ENCODE measurements around the gene WRAP53. TPM values are rescaled to one million over a fixed set of nuclear protein-coding genes. Genes with fewer than 3 reads are reported as not detected.

Gene WRAP53
- total RNA-seq, 1 donor from 2014 or later: 4.2 TPM

DNA sequence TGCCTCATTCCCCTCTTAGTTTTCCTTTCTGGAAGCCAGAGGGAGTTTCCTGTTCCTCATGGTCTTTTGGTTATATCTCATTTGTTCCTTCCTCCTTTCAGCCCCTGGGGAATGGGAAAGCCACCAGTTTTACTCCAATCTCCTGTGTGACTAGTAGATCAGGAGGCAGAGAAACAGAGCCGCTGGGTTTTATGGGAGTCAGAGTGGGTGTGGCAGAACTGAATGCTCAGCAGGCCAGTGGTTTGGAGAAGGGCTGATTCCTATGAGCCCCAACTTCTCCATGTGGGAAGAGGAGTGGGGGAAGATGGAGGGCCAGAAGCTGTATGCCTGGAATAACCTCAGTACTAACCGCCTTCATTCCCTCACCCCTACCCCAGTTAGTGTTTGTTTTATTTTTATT is 33.3 kb downstream of the WRAP53 start:
- ATAC-seq (ENCODE audit: poor library complexity) (no peak), DNase-seq (no peak)
- intact Hi-C loops (cut with DNase I): no loop called here

DNA sequence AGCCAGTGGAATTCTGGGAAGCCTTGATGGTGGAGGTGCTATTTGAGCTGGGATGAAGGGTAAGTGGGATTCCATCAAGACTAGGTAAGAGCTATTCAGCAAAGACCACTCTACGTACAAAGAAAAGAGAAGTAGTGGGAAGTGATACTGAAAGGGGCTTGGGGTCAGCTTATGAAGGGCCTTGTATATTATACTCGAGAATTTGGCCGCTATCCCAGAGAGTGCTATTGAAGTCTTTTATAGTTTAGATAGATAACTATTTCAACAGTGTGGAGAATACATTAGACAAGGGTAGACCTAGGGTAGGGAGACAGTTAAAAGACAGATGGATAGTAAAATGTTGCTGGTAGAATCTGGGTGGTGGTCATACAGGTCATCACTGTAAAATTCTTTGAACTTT is 39.6 kb downstream of the WRAP53 start:
- ATAC-seq (ENCODE audit: poor library complexity) (no peak), DNase-seq (no peak)
- intact Hi-C loops (cut with DNase I): no loop called here

DNA sequence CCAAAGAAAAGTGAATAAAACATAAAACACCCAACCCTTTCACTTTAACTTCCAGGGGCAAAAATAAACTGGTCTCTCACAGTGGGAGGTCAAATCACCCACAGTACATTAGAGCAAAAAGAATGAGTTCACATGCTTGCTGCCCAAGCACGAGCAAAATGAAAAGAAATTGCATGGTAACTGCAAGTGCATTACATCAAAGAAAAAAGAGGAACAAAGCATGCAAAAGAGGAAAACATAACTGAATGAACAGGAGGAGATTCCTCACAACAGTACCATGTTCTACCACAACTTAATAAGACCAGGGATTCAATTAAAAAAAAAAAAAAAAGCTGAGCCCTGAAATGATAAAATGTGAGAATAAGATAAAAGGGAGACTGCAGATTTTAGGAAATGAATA is 41.5 kb downstream of the WRAP53 start:
- DNase-seq (no peak), ATAC-seq (ENCODE audit: poor library complexity) (no peak)
- intact Hi-C loops (cut with DNase I): no loop called here

DNA sequence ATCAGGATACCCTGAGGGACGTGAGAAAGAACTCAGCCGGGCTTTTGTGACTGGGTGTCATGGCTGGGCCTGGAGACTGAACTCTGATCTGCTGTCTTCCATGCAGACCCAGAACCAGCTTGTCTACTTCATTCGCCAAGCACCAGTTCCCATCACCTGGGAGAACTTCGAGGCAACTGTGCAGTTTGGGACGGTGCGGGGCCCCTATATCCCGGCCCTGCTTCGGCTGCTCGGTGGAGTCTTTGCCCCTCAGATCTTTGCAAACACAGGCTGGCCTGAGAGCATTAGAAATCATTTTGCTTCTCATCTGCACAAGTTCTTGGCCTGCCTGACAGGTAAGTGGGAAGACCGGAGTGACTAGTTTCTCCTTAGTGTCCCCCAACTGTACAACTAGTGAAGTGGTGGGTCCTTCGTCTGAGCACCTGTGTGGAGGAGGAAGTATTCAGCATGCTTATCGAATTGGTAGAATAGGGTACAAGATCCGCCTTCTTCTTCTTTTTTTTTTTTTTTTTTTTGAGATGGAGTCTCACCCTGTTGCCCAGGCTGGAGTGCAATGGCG is 44.8 kb downstream of the WRAP53 start:
- intact Hi-C loops (cut with DNase I): no loop called here
- DNase-seq (no peak), ATAC-seq (ENCODE audit: poor library complexity) (no peak)

DNA sequence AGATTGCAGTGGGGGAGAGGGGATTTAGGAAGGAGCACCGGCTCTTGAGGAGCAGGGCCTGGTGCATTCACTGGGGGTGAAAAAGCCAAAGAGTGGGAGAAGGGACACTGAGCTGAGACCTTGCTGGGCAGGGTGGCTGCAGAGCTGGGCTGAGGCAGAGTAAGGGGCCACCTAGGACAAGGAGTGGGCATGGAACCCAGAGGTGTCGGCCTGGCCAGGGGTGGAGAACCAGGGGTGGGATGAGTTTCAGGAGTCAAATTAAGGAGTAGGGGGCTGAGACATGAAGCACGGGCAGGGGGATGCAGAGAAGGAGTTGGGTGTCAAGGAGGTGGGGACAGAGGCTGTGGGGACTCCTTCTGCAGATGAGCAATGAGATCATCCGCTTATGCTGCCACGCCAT is 49.3 kb downstream of the WRAP53 start:
- ATAC-seq (ENCODE audit: poor library complexity) (no peak), DNase-seq (no peak)
- intact Hi-C loops (cut with DNase I): no loop called here

DNA sequence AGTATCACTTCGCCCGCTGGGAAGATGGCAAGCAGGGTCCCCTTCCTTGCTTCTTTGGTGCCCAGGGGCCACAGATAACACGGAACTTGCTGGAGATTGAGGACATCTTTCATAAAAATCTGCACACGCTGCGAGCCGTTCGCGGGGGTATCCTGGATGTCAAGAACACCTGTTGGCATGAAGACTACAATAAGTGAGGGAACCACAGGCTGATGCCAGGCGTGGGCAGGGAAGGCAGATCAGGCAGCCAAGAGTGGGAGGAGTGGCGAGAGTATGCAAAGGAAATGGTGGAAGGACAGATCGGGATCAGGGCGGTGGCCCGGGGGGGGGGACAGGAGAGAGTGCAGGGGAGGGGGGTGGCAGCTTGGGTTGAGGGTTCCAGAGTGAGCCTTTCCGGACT is 51.5 kb downstream of the WRAP53 start:
- ATAC-seq (ENCODE audit: poor library complexity) (no peak), DNase-seq (no peak)
- intact Hi-C loops (cut with DNase I): loop anchor here (10.0 kb wide), 1 partner anchor 255 kb away; no protein-coding TSS in a partner anchor

DNA sequence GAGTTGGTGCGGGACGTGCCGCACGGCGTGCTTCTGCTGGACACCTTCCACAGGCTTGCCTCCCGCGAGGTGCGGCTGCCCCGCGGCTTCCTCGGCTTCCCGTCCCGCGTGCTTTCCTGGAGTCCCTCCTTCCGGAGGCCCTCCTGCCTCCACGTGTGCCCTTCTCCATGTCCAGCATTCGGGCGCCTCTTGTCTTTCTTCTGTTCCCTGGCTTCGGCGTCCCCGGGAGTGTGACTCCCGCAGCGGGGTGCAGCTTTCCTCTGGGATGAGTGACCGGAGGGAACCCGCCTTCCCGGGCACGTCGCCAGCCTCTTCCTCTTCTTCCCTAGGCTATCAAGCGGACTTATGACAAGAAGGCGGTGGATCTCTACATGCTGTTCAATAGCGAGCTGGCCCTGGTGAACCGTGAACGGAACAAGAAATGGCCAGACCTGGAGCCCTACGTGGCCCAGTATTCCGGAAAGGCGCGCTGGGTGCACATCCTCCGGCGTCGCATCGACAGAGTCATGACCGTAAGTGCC is 52.3 kb downstream of the WRAP53 start:
- DNase-seq (peak; percentile 53), ATAC-seq (ENCODE audit: poor library complexity) (no peak)
- intact Hi-C loops (cut with DNase I): loop anchor here (10.0 kb wide), 1 partner anchor 254 kb away; no protein-coding TSS in a partner anchor

DNA sequence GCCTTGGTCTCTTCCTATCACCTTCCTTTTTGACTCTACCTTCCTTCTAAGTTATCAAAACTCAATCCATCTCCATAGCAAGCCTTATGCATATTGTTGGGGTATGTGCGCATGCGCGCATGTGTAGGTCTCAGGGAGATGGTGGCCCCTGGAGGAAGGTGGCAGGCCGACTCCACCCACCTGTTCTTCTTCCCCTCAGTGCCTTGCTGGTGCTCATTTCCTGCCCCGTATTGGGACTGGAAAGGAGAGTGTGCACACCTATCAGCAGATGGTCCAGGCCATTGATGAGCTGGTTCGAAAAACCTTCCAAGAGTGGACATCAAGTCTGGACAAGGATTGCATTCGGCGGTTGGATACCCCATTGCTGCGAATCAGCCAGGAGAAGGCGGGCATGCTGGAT is 54.5 kb downstream of the WRAP53 start:
- DNase-seq: no peak
- ATAC-seq (ENCODE audit: poor library complexity): no peak

DNA sequence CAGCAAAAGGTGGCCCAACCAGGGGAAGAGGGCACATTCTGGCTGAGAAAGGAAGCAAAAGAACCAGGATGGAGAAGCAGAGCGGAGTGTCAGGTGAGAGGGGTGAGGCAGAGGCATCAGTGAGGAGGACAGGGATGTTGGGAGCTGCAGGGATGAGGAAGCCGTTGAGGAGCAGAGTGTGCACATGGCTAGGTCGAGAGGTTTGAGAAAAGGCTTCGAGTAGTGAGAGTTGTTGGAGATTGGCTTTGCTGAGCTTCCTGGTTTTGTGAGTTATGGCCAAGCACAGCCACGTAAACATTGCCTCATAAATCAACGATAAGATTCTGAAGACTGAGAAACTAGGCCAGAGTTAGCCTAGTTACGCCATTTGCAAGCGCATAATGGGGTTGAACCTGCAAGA is 56.1 kb downstream of the WRAP53 start:
- ATAC-seq (ENCODE audit: poor library complexity) (no peak), DNase-seq (no peak)
- intact Hi-C loops (cut with DNase I): loop anchor here (10.0 kb wide), 1 partner anchor 250 kb away; no protein-coding TSS in a partner anchor

More for the DNA sequence above, 54.5 kb downstream of the WRAP53 start:
- intact Hi-C loops (cut with DNase I): loop anchor here (10.0 kb wide), 1 partner anchor 252 kb away; no protein-coding TSS in a partner anchor

DNA sequence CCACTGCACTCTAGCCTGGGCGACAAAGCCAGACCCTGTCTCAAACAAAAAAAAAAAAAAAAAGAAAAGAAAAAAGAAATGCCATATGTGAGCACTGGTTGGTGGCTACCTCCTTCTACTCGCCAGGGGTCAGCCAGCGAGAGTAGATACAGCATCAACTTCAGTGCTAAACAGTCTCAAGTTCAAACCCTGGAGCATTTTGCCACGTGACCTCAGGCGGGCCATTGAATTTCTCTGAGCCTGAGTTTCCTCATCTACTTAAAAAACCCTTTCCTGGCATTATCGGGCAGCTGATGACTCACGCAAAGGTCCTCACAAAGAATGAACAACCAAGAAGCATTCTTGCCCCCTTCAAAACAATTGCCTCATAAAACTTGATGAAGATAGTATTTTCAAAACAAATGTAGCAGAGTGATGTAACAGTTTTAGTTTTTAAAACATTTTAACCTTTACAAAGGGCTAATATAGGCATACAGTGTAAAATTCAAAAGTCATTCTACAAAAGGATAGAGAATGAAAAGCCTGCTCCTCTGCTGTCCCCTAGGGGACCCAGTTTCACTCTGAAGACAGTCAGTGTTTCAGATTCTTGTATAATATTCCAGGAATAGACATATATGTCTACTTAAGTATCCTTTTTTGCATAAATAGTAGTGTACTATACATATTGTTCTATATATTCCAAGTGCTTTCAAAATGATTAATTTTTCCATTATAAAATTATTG is 57.6 kb downstream of the WRAP53 start:
- ATAC-seq (ENCODE audit: poor library complexity) (no peak), DNase-seq (no peak)
- intact Hi-C loops (cut with DNase I): loop anchor here (10.0 kb wide), 1 partner anchor 249 kb away; no protein-coding TSS in a partner anchor

DNA sequence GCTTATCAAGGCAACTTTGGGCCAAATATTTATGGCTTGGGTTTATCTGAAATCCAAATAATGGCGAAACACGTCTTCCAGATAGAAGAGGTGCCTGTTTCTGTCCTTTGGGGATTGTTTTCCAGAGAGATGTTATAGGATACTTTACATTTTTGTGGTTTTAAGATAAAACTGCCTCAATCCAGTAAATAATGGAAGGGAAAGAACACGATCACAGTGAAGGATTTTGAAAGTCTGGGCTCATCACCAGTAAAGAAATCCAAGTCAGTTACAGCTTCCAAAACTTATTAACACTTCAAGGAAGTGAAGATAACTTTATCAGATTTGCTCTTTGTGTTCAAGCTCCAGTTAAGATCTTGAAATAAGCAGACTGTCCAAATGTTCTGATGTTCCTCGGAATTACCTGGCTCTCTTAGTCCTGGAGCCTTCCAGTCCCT is 59.4 kb downstream of the WRAP53 start:
- ATAC-seq (ENCODE audit: poor library complexity): no peak
- intact Hi-C loops (cut with DNase I): loop anchor here (10.0 kb wide), 1 partner anchor 247 kb away; no protein-coding TSS in a partner anchor
- no peak for DNase-seq

DNA sequence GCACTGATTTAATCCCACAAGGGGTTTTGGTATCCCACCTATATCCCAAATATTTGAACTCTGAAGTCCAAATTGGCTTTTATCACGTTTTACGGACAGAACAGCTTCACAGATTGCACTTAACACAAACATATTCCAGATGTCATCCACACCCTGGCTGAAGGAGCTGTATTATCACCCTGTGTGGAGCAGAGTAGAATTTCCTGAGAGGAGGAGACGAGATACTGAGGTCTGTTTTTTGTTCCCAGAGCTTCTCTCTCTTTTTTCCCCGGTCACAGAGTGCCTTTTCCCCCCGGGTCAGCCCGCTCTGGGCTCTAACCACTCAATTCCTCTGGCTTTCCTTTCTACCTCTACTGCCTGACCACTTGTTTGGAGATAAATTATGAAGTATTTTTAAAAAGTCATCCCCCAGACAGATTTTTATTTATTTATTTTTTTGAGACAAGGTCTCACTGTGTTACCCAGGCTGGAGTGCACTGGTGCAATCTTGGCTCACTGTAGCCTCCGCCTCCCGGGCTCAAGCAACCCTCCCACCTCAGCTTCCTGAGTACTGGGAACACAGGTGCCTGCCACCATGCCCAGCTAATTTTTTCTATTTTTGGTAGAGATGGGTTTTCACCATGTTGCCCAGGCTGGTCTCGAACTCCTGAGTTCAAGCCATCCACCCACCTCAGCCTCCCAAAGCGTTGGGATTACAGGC is 59.9 kb downstream of the WRAP53 start:
- intact Hi-C loops (cut with DNase I): loop anchor here (10.0 kb wide), 1 partner anchor 247 kb away; no protein-coding TSS in a partner anchor

DNA sequence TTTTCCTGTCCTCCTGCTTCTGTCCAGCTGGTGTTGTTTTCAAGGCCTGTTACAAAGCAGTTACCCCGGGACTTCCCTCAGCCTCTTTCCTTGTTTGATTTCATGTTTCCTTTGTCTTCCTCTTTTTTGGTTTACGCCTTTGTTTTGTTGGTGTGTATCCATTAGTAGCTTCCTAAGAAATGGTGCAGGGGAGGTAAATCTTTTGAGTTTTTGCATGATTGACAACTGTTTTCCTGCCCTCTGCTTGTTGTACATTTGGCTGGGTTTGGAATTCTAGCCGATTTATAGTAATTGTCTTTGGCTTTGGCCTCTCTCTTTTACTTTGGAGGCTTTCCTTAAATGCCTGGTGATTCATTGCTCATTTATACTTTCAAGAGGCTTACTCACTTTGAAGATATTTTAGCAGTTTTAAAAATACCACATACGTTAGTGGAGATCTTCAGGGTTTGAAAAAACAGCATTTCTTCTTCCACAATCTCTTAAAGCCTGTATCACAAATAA is 62.1 kb downstream of the WRAP53 start:
- intact Hi-C loops (cut with DNase I): no loop called here
- no peak for DNase-seq
- ATAC-seq (ENCODE audit: poor library complexity): no peak

More for the DNA sequence above, 59.9 kb downstream of the WRAP53 start:
- ATAC-seq (ENCODE audit: poor library complexity) (peak; percentile 49), DNase-seq (no peak)

Other genes starting within 250 kb of the WRAP53 start
- gene FGF11, start 249.0 kb upstream of the WRAP53 start, total RNA-seq: 9.8 TPM
- gene CHRNB1, start 243.4 kb upstream of the WRAP53 start, total RNA-seq: 9.8 TPM
- gene ZBTB4, start 208.8 kb upstream of the WRAP53 start, total RNA-seq: 60.3 TPM
- gene SLC35G6, start 207.0 kb upstream of the WRAP53 start, total RNA-seq: not detected
- 32.9 TPM for gene POLR2A, start 204.1 kb upstream of the WRAP53 start, total RNA-seq
- 34.6 TPM for gene TNFSF12, start 139.4 kb upstream of the WRAP53 start, total RNA-seq
- 8.3 TPM for gene TNFSF13, start 129.7 kb upstream of the WRAP53 start, total RNA-seq
- 30.8 TPM for gene SENP3, start 126.6 kb upstream of the WRAP53 start, total RNA-seq
- 32.0 TPM for gene CD68, start 108.8 kb upstream of the WRAP53 start, total RNA-seq
- 25.9 TPM for gene MPDU1, start 104.6 kb upstream of the WRAP53 start, total RNA-seq
- 0.91 TPM for gene SOX15, start 98.4 kb upstream of the WRAP53 start, total RNA-seq
- 101 TPM for gene FXR2, start 73.6 kb upstream of the WRAP53 start, total RNA-seq
- gene SAT2, start 60.7 kb upstream of the WRAP53 start, total RNA-seq: 80.0 TPM
- 0.54 TPM for gene SHBG, start 58.3 kb upstream of the WRAP53 start, total RNA-seq
- 3.1 TPM for gene ATP1B2, start 37.6 kb upstream of the WRAP53 start, total RNA-seq
- gene TP53, start 987 bp upstream of the WRAP53 start, total RNA-seq: 11.5 TPM
- 0.13 TPM for gene EFNB3, start 16.7 kb downstream of the WRAP53 start, total RNA-seq
- not detected for gene DNAH2, start 29.3 kb downstream of the WRAP53 start, total RNA-seq
- gene KDM6B, start 145.7 kb downstream of the WRAP53 start, total RNA-seq: 27.9 TPM
- 32.4 TPM for gene TMEM88, start 166.6 kb downstream of the WRAP53 start, total RNA-seq
- gene NAA38, start 169.1 kb downstream of the WRAP53 start, total RNA-seq: 101 TPM
- gene CYB5D1, start 169.5 kb downstream of the WRAP53 start, total RNA-seq: 24.2 TPM
- gene CHD3, start 200.3 kb downstream of the WRAP53 start, total RNA-seq: 13.7 TPM
- 0.78 TPM for gene RNF227, start 227.8 kb downstream of the WRAP53 start, total RNA-seq
- 0.38 TPM for gene KCNAB3, start 241.4 kb downstream of the WRAP53 start, total RNA-seq
- gene TRAPPC1, start 243.5 kb downstream of the WRAP53 start, total RNA-seq: 110 TPM
- gene CNTROB, start 243.7 kb downstream of the WRAP53 start, total RNA-seq: 8.8 TPM

All from Right ventricle myocardium superior (tissue), 1 donor.